HG02884 (cell line): Measurements from ENCODE around the gene PEA15.

ENCODE experiments used
- ATAC-seq: cut with Tn5 transposase; IDR thresholded peaks from one replicate; pipeline ENCODE4 v1.9.1; 2021; ENCODE audit warnings: mild to moderate bottlenecking, moderate library complexity; ENCODE audit not compliant: unreplicated experiment

The PEA15 gene

DNA sequence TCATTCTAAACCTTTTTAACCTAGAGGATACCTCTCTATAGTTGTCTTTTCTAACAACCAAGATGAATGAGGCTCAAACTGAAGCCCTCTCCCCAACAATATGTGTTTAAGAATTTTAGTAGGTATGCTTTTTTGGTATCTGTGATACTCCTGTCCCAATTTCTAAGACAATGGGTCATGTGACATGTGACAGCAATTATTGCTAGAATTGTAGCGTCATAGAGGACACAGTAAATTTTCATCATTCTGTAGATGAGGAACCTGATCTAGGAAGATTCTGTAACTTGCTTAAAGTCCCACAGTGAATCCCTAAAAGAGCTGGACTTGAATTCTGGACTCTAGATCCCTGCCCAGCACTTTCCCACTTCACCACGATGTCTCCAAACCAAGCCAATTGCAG lies 26.5 kb upstream of the PEA15 start:
- ATAC-seq = no peak

GRCh38 chr1:160179336-160179735 lies 25.8 kb upstream of the PEA15 start:
- ATAC-seq = no peak

DNA sequence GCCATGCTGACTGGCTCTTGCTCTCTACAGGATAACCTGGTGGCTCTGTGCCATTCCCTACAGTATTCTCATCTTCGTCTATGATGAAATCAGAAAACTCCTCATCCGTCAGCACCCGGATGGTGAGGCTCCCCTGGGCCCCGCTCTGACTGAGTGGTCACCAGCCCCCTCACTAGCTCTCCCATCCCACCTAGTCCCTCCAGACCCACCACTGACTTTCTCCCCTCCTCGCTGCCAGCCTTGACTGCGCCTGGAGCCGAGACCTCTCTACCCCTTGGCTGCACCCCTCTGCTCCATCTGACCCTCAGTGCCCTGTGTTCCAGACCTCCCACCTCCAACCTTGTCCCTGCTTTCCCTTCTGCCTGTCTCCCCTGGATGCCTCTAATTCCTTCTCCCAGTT lies 18.9 kb upstream of the PEA15 start:
- no peak for ATAC-seq

DNA sequence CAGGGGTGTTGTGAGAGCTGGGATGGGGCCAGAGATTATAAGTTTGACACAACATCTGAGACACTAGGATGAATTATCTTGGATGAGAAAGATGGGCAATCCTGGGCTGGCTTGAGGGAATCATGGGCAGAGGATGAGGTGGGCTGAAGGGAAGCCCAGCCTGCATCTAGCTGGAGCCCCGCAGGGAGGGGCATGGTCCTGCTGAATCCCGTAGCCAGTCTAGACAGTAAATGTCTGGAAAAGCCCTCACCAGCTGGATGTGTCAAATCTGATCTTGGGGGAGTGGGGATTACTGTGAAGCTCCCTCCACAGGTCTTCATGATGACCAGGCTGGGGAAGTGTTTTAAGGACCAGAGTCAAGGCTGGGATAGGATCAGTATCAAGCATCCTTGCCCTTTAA lies 18.5 kb upstream of the PEA15 start:
- ATAC-seq = no peak

DNA sequence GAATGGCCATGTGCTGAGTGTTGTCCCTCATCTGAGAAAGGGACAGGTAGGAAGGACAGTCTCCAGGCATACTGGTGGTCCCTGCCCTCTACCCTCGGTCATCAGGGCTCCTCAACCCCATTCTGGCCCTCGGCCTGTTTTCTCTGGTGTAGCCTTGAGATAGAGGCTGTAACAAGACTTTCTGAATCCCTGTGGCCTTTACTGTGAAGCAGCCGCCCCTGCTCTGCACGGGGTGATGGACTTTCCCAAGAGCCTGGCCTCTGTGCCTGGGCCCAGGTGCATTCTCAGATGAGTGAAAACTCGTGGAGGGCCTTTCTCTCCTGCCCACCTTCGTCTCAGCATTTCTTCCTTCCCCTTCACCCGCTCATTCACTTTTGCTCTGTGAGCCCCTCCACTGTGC lies 17.8 kb upstream of the PEA15 start:
- no peak for ATAC-seq

- ATAC-seq = no peak
Observed at GRCh38 chr1:160188341-160188740, 16.8 kb upstream of the PEA15 start.

- no peak for ATAC-seq
Observed at GRCh38 chr1:160189649-160190625, 15.2 kb upstream of the PEA15 start, which contains the start of gene CASQ1. CASQ1 (plus strand) TSS chr1:160190575; CDS start chr1:160190752, 177 bp downstream.

- ATAC-seq = no peak
Observed at GRCh38 chr1:160191756-160192155, 13.4 kb upstream of the PEA15 start.

GRCh38 chr1:160192234-160192633 lies 12.9 kb upstream of the PEA15 start:
- no peak for ATAC-seq

DNA sequence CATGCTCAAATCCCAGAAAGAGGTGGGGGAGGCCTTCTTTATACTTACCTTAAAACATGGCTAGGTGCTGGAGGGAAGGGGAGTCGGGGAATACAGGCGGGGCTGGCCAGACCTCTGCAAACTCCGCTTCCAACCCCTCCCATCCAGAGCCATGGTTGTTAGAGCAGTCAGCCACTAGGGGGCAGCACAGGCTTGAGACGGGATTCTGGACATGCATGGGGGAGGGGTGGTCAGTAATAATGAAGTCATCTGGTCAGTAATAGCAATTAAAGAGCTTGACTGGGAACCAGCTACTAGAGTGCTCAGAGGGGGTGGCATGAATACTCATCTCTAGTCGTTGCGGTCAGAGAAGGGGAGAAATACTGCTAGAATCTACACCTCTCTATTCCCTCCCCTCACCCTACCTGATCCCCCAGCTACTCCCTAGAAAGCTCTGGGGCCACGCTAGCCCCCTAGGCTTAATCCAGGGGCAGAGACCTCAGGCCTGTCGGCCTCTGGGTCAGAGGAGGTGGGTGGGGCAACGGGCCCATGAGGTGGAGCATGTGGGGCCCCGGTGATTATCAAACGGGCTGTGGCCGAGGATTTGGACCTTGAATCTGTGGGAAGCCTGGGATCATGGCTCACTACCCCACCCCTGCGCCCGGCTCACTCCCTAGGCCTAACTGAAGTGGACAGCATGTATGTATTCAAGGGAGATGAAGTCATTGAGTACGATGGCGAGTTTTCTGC lies 11.9 kb upstream of the PEA15 start:
- ATAC-seq = peak; percentile 72

DNA sequence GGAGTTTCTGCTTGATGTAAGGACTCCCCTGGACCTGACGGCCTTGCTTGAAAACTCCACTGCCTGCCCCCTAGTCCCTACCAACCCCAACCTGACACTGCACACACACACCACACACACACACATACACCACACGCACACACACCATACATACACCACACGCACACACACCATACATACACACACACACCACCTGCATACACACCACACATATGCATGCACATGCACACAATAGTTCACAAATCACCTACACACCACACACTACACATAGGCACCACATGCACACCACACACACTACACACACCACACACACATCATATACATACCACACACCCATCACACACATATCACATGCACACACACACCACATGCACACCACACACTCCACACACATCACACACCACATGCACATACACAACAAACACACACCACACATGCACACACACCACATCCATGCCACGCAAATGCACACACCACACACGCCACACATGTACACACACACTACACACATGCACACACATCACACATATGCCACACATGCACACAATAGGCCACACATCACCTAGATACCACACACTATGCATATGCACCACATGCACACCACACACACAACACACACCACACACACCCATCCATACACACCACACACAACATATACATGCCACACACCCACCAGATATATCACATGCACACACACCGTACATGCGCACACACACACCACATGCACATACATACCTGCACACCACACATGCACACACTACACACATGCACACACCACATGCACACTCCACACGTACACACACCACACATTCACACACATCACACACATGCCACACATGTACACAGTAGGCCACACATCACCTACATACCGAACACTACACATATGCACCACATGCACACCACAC lies 11.1 kb upstream of the PEA15 start:
- no peak for ATAC-seq

DNA sequence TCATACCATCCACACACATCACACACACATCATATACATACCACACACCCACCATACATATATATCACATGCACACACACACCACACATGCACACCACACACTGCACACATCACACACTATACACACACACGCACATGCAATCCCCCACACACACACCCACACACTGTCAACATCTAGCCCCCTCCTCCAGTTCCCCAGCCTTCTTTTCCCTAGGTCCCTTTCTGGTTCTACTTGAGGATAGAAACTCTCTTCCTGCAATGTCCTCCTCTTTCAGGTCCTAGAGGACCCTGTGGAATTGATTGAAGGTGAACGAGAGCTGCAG lies 10.5 kb upstream of the PEA15 start:
- ATAC-seq = no peak

- no peak for ATAC-seq
Observed at GRCh38 chr1:160196143-160196542, 9.0 kb upstream of the PEA15 start.

- no peak for ATAC-seq
Observed at GRCh38 chr1:160197231-160197630, 8.0 kb upstream of the PEA15 start.

DNA sequence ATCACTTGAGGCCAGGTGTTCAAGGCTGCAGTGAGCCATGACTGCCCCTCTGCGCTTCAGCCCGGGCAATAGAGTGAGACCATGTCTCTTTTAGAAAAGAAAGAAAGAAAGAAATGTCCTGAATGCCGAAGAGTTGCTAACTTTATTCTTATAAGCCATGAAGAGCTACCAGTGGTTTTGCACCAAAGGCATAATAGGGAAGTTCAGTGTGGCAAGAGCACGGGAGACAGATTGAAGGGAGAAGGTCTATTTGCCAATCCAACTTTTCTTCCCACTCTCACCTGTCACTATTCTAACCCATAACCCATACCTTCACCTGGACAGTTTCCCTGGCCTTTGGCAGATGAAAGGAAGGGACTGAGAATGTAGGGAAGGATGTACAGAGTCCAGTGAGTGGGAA lies 4.4 kb upstream of the PEA15 start:
- no peak for ATAC-seq

DNA sequence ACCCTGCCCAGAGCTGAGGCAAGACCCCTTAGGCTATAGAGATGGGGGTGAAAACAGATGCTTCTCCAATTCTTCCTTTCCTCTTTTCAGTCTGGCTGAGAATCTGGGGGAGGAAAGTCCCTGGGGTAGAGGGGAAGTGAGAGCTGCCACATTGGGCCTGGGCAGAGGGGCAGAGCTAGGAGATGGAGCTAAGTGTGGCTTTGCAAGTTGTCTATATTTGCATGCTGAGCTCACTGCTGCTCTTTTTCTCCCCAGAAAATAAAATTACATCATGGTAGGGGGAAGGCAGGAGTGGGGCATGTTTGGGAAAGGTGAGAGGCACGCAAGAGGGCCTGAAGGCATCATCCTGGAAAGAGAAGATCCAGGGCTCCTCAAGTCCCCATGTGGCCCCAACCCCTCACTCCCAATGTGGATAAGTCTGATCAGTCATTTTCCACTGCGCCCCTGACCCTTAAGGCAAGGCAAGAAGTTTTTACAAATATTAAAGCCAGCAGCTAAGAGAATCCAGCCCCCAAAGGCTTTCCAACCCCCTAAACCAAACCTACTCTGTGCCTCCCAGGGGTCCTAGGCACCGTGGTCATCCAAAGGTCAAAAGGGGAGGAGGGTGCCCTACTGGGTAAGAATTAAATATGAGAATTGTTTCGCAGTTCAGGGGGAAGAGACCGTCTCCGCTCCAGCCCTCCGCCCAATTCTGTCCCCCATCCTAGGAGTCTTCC lies 500 bp upstream of the PEA15 start:
- peak; percentile 48 for ATAC-seq

GRCh38 chr1:160206036-160206389 lies 829 bp downstream of the PEA15 start:
- peak; percentile 41 for ATAC-seq

DNA sequence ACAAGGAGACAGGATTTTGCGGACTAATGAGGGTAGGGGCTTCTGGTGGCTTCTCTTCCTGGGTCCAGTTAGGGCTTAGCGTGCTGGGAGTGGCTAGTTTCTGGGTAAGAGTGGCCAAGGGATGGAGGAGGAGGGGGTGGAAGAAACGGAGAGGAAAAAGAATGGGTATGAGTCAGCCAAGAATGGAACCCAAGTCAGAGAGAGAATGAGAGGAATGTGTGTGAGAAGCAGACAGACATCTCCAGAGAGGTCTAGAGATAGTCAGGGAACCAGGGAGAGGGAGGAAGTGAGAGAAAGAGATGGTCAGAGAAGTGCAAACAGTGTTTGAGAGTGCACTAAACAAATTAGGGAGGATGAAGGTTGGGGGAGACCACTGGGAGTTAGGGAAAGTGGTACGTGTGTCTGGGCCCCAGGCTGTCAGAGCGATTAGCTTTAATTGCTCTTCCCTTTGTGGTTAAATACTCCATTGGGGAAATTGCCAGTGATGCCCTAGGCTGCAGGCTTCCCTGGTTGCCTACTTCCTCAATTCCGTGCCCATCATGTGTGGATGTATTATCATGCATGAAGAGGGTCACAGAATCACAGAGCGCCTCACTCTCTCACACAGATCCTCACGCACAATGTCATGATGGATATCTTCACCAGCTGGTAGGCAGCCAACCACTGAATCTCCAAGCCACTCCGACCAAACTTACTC lies 1.4 kb downstream of the PEA15 start:
- ATAC-seq = no peak

- ATAC-seq = no peak
Observed at GRCh38 chr1:160207118-160207650, 2.0 kb downstream of the PEA15 start.
